NCI-H446 treated with DMSO at 0.1 percent for 48 hours (cell line): ENCODE results near the gene MMP24.
A peak's percentile ranks its signal among the peaks of the same experiment; 100 is the strongest.
"Not testable (repeated sequence)": the region's sequence is repeated elsewhere in the genome, so short reads cannot be mapped to it uniquely, and the experiment has no call there.

Source experiments
- DNase-seq: peaks from one replicate; lab custom pipeline; 2025; lab: John Stamatoyannopoulos, UW

Gene MMP24

DNA sequence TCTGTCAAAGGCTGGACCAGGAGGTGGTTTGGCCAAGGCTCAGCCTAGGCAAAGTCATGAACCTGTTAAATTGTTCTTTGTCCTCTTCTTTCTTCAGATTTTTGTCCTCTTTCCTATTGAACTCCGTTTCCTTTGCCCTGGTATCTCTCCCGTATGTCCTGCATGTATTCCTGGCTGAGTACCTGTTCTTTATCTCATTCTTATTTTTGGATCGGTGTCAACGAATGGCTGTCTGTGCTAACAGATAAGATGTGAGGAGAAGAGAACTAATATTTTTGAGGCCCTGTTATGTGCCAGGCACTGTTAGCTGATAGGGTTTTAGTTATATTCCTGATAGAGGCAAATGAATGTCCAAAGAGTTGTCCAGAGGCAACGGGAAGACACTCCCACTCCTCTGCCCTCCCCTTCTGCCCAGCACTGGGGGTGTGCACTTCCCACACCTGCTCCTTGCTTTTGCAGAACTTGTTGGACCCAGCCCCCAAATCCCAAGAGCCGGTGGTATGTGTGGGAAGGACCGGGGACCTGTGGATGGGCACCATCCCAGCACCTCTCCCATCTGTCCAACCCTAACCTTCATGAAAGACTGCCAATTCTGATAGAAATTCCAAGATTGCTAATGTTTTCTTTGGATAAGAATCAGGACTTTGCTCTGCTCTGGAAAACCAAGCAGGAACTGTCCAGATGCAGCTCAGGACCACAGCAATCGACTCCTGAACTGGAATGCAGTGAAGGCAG, 30.9 kb downstream of the MMP24 start:
- DNase-seq, result no peak

- DNase-seq, result no peak
Observed at GRCh38 chr20:35260426-35260825, 33.9 kb downstream of the MMP24 start.

GRCh38 chr20:35262321-35262720, 35.8 kb downstream of the MMP24 start:
- DNase-seq, result not testable (repeated sequence)

DNA sequence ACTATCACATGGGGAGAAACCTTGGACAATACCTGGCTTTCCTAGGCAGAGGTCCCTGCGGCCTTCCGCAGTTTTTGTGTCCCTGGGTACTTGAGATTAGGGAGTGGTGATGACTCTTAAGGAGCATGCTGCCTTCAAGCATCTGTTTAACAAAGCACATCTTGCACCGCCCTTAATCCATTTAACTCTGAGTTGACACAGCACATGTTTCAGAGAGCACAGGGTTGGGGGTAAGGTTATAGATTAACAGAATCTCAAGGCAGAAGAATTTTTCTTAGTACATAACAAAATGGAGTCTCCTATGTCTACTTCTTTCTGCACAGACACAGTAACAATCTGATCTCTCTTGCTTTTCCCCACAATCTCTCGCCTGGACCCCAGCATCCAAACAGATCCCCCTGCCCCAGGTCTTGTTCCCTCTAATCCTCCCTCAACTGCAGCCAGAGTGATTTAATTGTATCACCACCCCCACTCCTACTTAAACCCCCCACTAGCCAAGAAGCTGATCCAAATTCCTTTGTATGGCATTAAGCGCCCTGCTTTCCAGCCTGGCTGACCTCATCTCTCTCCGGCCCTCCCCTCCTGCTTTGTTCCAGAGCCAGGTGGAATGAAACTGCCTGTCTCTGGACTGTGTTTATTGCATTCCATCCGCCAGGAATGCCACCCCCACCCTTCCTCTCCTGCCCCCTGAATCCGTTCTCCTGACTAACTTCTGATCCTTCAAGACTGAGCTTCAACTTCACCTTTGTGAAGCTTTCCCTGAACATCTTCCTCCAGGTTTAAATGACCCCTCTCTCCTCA, 36.4 kb downstream of the MMP24 start:
- DNase-seq, result not testable (repeated sequence)

DNA sequence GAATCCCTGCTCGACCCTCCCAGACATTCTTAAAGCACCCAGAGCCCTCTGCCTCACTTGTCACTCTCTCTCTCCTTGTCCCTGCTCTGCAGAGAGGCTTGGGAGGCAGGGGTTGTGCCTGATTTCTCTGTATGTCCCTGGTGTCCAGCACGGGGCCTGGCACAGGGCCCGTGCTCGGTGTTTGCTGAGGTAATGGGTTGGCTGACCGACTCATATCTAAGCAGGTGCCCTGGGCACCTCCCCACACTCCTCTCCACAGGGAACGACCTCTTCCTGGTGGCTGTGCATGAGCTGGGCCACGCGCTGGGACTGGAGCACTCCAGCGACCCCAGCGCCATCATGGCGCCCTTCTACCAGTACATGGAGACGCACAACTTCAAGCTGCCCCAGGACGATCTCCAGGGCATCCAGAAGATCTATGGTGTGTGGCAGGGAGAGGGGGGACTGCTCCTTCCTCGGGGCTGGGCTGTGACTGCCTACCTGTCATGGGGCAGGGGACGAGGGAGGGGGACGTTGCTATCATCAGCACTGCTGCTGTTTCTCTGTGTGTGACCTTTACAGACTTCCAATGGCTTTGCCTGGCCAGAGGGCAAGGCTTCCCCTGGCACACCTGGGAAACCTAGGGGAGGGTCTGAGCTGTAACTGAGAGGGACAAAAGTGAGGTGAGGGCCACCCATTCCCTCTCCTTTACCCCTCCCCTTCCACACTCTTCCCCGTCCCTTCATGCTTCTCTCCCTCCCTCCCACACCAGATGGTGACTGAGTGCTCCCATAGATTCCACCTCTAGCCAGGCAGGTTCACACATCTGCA, 37.2 kb downstream of the MMP24 start:
- DNase-seq, result no peak

DNA sequence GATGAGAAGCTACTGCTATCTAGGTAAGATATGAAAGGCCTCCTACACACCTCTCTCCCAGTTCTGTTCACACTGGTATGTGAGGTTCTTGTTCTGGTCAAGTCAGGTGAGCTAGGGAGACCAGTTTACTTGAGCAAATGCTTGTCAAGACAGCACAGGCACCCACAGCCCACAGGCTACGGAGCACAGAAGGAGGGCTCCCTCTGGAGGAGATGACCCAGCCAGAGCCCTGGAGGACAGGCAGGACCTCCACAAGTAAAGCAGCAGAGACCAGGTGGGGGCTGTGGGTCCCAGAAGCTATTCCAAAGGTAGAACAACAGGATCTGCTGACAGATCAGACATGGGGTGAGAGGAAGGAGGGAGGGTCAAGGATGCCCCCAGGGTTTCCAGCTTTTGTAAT, 38.3 kb downstream of the MMP24 start:
- no peak for DNase-seq

DNA sequence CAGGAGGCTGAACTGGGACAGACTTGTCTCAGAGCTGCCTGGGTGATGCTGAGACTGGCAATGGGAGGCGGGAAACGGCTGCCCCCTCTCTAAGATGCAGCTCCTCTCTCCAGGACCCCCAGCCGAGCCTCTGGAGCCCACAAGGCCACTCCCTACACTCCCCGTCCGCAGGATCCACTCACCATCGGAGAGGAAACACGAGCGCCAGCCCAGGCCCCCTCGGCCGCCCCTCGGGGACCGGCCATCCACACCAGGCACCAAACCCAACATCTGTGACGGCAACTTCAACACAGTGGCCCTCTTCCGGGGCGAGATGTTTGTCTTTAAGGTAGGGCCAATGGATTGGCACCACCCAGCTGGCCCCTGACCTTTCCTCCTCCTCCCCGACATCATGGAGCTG, 40.6 kb downstream of the MMP24 start:
- DNase-seq, result no peak

- no peak for DNase-seq
Observed at GRCh38 chr20:35269055-35269781, 42.7 kb downstream of the MMP24 start.

GRCh38 chr20:35270021-35270902, 43.8 kb downstream of the MMP24 start:
- DNase-seq, result no peak

GRCh38 chr20:35271073-35271882, 44.8 kb downstream of the MMP24 start:
- no peak for DNase-seq

DNA sequence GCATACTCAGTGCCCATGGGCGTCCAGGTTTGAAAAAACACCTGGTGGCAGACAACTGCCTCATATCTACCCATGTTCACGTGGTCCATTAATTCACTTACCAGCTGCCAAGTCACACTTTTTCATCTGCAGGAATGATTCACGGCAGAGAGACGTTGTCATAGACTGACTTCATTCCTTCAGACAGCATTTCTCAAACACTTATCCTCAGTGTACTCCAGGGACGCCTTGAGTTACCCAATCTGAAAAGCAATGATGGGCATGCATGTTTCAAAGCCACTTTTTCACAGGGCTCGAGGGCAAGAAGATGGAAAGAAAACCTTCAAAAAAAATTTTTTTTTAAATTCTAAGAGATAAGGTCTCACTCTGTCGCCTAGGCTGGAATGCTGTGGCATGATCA, 45.4 kb downstream of the MMP24 start:
- DNase-seq, result no peak

GRCh38 chr20:35273449-35274171, 47.1 kb downstream of the MMP24 start:
- peak; percentile 46 for DNase-seq

GRCh38 chr20:35274172-35275092, 47.9 kb downstream of the MMP24 start:
- no peak for DNase-seq

DNA sequence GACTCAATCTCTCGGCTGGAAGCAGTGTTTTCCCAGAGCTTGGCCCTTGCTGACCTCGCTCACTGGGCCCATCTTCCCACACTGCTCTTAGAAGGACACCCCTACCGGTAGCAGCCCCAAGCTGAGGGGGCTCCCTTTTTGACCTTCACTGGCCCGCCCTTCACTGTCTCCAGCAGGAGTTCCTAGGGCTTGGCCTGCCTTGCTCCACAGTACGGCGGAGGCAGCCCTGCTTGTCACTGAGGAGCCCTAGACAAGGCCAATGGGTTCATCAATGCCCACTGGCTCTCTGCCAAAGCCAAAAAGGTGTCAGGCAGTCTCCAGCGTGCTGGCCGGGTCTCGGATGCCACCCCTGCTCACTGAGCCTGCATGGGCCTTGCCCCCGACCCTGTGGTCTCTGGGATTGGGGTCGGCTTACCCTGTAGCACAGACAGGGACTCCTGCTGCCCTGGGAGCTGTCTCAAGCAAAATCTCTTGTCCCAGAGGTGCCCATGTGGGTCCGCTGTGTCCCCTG, 49.3 kb downstream of the MMP24 start:
- no peak for DNase-seq

GRCh38 chr20:35276408-35276807, 49.9 kb downstream of the MMP24 start:
- no peak for DNase-seq

DNA sequence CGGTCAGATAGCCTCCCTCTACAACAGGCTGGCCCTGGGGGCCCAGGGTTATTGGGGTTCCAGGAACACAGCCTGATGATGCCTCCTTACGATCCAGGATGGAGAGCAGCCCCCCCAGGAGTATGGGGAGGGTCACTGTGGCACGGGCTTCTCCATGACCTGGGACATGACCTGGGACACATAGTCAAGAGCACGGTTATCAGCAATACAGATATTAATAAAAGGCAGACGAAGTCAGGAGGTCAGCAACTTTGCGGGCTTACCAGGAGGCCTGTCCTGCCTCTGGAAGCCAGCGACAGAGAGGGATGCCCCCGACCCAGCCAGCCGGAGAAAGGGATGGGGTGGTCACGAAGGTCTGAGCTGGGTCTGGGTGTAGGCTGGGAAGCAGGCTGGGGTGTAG, 50.6 kb downstream of the MMP24 start:
- no peak for DNase-seq

DNA sequence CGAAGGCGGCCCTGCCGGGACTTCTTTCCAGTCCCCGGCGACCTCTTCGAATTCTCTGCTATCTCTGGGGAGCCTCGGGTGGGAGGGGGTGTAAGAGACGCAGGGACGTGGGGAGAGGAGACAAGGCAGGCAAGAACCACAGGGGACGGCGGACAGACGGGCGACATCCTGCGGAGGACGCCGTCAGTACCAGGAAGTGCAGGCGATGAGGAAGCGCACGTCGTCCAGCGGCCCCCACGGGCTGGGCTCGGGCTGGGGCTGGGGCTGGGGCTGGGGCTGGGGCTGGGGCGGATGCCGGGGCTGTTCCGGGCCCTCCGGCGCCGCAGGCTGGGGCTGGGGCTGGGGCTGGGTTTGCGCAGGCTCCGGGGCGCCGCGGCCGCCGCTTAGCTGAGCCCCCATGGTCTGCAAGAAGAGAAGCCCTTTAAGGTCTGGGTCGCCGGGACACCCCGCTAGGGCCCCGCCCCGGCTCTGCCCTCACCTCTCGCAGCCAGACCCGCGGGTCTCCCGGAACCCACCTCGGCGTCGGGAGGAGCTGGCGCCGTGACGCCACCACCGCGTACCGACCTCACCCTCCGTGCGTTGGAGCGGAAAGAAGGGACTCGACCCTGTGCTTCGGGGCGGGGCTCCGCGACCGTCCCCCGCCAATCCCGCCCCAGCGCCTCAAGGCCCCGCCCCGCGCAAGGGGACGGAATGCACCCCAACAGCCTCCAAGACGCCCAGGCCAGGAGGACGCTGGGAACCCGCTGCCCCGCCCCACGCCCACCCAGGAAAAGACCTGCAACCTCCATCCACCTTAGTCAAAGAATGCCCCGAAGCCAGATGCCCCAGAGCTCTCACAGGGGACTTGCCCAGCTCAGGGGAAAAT, 51.3 kb downstream of the MMP24 start, which contains the start of gene MMP24OS:
MMP24OS (minus strand) TSS at position 592 of the 865 bp plus-strand sequence; CDS start at position 399, 193 bp downstream.
- DNase-seq, result no peak
